ENCODE results near the gene LMTK2.

LMTK2 gene

GRCh38 chr7:98066934-98067507, 39.6 kb upstream of the LMTK2 start:
- Histone ChIP-seq H3K27ac (no peak overlapping the region), H3K27me3 (ENCODE audit: insufficient read depth, low read depth, severe bottlenecking) (peaks cover 3% of the 10 kb centered on the region), H3K9me3 (ENCODE audit: severe bottlenecking) (peaks cover 5% of the 10 kb centered on the region), H3K4me3 (ENCODE audit: low read depth, low read length) (no peak overlapping the region), H3K36me3 (no peaks in the 10 kb centered on the region)
- DNase-seq = no peak
- TF ChIP-seq, protein P1, sequence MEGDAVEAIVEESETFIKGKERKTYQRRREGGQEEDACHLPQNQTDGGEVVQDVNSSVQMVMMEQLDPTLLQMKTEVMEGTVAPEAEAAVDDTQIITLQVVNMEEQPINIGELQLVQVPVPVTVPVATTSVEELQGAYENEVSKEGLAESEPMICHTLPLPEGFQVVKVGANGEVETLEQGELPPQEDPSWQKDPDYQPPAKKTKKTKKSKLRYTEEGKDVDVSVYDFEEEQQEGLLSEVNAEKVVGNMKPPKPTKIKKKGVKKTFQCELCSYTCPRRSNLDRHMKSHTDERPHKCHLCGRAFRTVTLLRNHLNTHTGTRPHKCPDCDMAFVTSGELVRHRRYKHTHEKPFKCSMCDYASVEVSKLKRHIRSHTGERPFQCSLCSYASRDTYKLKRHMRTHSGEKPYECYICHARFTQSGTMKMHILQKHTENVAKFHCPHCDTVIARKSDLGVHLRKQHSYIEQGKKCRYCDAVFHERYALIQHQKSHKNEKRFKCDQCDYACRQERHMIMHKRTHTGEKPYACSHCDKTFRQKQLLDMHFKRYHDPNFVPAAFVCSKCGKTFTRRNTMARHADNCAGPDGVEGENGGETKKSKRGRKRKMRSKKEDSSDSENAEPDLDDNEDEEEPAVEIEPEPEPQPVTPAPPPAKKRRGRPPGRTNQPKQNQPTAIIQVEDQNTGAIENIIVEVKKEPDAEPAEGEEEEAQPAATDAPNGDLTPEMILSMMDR (IDR thresholded peaks at IDR 0.05; ENCODE audit: low read depth, low read length) = no peak

DNA sequence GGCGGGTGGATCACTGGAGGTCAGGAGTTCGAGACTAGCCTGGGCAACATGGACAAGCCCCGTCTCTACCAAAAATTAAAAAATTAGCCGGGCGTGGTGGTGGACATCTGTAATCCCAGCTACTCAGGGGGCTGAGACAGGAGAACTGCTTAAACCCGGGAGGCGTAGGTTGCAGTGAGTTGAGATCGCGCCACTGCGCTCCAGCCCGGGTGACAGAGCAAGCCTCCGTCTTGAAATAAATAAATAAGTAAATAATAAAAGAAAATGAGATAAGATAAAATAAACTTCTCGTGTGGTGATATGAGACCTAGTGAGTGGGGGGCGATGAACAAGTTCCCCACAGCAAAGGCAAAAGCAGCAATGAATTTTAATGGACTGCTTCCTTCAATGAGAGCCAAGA, 33.6 kb upstream of the LMTK2 start:
- DNase-seq = no peak
- Histone ChIP-seq H3K27me3 (ENCODE audit: insufficient read depth, low read depth, severe bottlenecking) (peaks cover 3% of the 10 kb centered on the region), H3K4me3 (ENCODE audit: low read depth, low read length) (no peak overlapping the region), H3K9me3 (ENCODE audit: severe bottlenecking) (no peaks in the 10 kb centered on the region), H3K27ac (no peak overlapping the region), H3K36me3 (no peaks in the 10 kb centered on the region)
- TF ChIP-seq, protein P1 (IDR thresholded peaks at IDR 0.05; ENCODE audit: low read depth, low read length) = no peak

- DNase-seq = no peak
- Histone ChIP-seq H3K27me3 (ENCODE audit: insufficient read depth, low read depth, severe bottlenecking) (no peaks in the 10 kb centered on the region), H3K27ac (no peak overlapping the region), H3K4me3 (ENCODE audit: low read depth, low read length) (no peak overlapping the region), H3K9me3 (ENCODE audit: severe bottlenecking) (no peaks in the 10 kb centered on the region), H3K36me3 (no peaks in the 10 kb centered on the region)
- TF ChIP-seq, protein P1 (IDR thresholded peaks at IDR 0.05; ENCODE audit: low read depth, low read length) = no peak
These were observed 30.9 kb upstream of the LMTK2 start for GRCh38 chr7:98075801-98076200.

- H3K36me3 ChIP-seq = no peaks in the 10 kb centered on the region
- no peak overlapping the region for H3K27ac ChIP-seq
- no peaks in the 10 kb centered on the region for H3K27me3 ChIP-seq (ENCODE audit: insufficient read depth, low read depth, severe bottlenecking)
- no peak overlapping the region for H3K4me3 ChIP-seq (ENCODE audit: low read depth, low read length)
- no peaks in the 10 kb centered on the region for H3K9me3 ChIP-seq (ENCODE audit: severe bottlenecking)
- peak; percentile 38 for DNase-seq
- TF ChIP-seq, protein P1 (IDR thresholded peaks at IDR 0.05; ENCODE audit: low read depth, low read length) = no peak
These were observed 28.9 kb upstream of the LMTK2 start for GRCh38 chr7:98077762-98078161.

- no peak for DNase-seq
- TF ChIP-seq, protein P1 (IDR thresholded peaks at IDR 0.05; ENCODE audit: low read depth, low read length) = no peak
- H3K27ac ChIP-seq = no peak overlapping the region
These were observed 28.3 kb upstream of the LMTK2 start for GRCh38 chr7:98078197-98078870.

More at GRCh38 chr7:98078197-98078870, 28.3 kb upstream of the LMTK2 start:
- Histone ChIP-seq H3K4me3 (ENCODE audit: low read depth, low read length) (no peak overlapping the region), H3K27me3 (ENCODE audit: insufficient read depth, low read depth, severe bottlenecking) (no peaks in the 10 kb centered on the region), H3K9me3 (ENCODE audit: severe bottlenecking) (no peaks in the 10 kb centered on the region), H3K36me3 (no peaks in the 10 kb centered on the region)

Data from WERI-Rb-1 (cell line).